T-cell (primary cell): Measurements from ENCODE around the gene LNP1. TPM values are rescaled to one million over a fixed set of nuclear protein-coding genes. Genes with fewer than 3 reads are reported as not detected.

Experiments
- ATAC-seq, 4 experiments: fragments of 200-7000 bp in 3 of 4; fragments of 150-1000 bp in 1 of 4; cut with Tn5 transposase; replicated peaks in 1 of 4; 1 replicate in 3 of 4; 2 replicates in 1 of 4; pipeline ENCODE4 v1.10.0; 2021; ENCODE audit warnings: moderate library complexity in 3 of 4, mild to moderate bottlenecking in 2 of 4, moderate number of reproducible peaks in 1 of 4
- CTCF ChIA-PET, 2 donors: fragments of 300-600 bp; sonication (Branson Sonifier 250); formaldehyde crosslinking; loops; one replicate each; lab custom pipeline; 2022; ENCODE audit warnings: antibody characterized with exemption in 2 of 2; lab: Charles Lee
- POLR2A ChIA-PET, 2 donors: fragments of 300-600 bp; sonication (Branson Sonifier 250); formaldehyde crosslinking; loops; one replicate each; lab custom pipeline; 2022; ENCODE audit warnings: antibody characterized with exemption in 2 of 2; lab: Charles Lee
- DNase-seq, 35 experiments: peaks; one replicate each; pipeline versions ENCODE4 v3.0.0 to v3.0.0-alpha.2; 2013 to 2023
- H3K27ac ChIP-seq: one replicate; pipeline ENCODE4 v1.5.1; 2013; ENCODE audit warnings: low read length
- H3K27me3 ChIP-seq, 2 experiments: replicated peaks in 1 of 2; 1 replicate in 1 of 2; 2 replicates in 1 of 2; pipeline versions ENCODE4 v1.6.1 to v1.7.0; 2013; ENCODE audit warnings: low read length in 1 of 2, mixed read lengths in 1 of 2; ENCODE audit not compliant: control insufficient read depth in 2 of 2, insufficient read depth in 2 of 2; ENCODE audit errors: extremely low read depth in 1 of 2
- H3K36me3 ChIP-seq, 2 donors: 1 replicate in 1 of 2; 2 replicates in 1 of 2; pipeline versions ENCODE4 v1.6.1 to v1.7.0; 2013; ENCODE audit warnings: low read length in 1 of 2; ENCODE audit not compliant: control insufficient read depth in 2 of 2, insufficient read depth in 1 of 2; ENCODE audit errors: extremely low read depth in 1 of 2
- H3K4me1 ChIP-seq, 2 experiments: 1 replicate in 1 of 2; 2 replicates in 1 of 2; pipeline versions ENCODE4 v1.6.1 to v1.7.0; 2013; ENCODE audit warnings: low read length in 2 of 2, mixed read lengths in 1 of 2; ENCODE audit not compliant: insufficient read depth in 2 of 2, control insufficient read depth in 1 of 2; ENCODE audit errors: extremely low read depth in 1 of 2
- H3K4me3 ChIP-seq, 2 donors: 1 replicate in 1 of 2; 2 replicates in 1 of 2; pipeline versions ENCODE4 v1.5.1 to v1.7.0; 2013; ENCODE audit warnings: mild to moderate bottlenecking in 2 of 2, low read length in 1 of 2, moderate library complexity in 1 of 2; ENCODE audit not compliant: control insufficient read depth in 1 of 2; ENCODE audit errors: extremely low read depth in 1 of 2
- H3K9me3 ChIP-seq: 2 replicates; pipeline ENCODE4 v1.7.0; 2013
- H3K27ac Mint-ChIP-seq, 2 donors: one replicate each; pipeline ENCODE4 v1.8.0; 2020 to 2021; ENCODE audit warnings: mild to moderate bottlenecking in 2 of 2, mixed read lengths in 2 of 2
- H3K27me3 Mint-ChIP-seq, 2 donors: one replicate each; pipeline ENCODE4 v1.8.0; 2021 to 2022; ENCODE audit warnings: mixed read lengths in 2 of 2
- H3K36me3 Mint-ChIP-seq: one replicate; pipeline ENCODE4 v1.8.0; 2021; ENCODE audit warnings: mixed read lengths
- H3K4me1 Mint-ChIP-seq, 3 donors: one replicate each; pipeline ENCODE4 v1.8.0; 2020 to 2022; ENCODE audit warnings: mixed read lengths in 3 of 3, mild to moderate bottlenecking in 1 of 3
- H3K4me3 Mint-ChIP-seq, 3 donors: one replicate each; pipeline ENCODE4 v1.8.0; 2020 to 2022; ENCODE audit warnings: mild to moderate bottlenecking in 3 of 3, mixed read lengths in 3 of 3, moderate library complexity in 3 of 3
- H3K9me3 Mint-ChIP-seq, 3 donors: one replicate each; pipeline ENCODE4 v1.8.0; 2020 to 2022; ENCODE audit warnings: mixed read lengths in 3 of 3
- WGBS: methylation state at CpG from one replicate; pipeline ENCODE4 v1.1.5; 2013; ENCODE audit warnings: missing lambda C conversion rate; ENCODE audit not compliant: insufficient coverage; 5-methylcytosine and 5-hydroxymethylcytosine counted together
- total RNA-seq, 35 experiments: library from RNA in 6 of 35; stranded (reverse) in 6 of 35; fragments of 120-200 nt in 1 of 35; gene quantifications; one replicate each; pipeline versions ENCODE4 v1.2.1 to v1.2.4 and lab custom pipeline; 2013 to 2026

LNP1 gene
- total RNA-seq, 5 donors from 2014 or later (not counting 1 experiment from before 2014, with no cell fraction given) = 0.88 to 1.7 (median 1.4) TPM

DNA sequence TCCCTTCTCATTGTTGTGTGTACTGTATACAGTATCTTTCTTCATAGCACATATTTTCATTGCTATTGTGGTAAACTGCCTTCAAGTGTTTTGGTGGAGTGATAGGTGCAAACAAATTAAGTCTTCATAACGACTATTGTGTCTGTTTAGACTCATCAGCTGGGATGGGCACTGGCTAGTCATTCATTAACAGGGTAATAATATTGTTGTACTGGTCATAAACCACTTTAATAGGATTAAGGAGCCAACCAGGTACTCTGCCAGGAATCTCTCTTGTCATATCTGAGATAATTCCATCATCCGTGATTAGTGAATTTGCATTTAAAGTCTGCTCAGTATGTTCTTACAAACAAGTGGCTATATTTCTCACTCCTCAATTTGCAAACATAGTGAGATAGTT, 80.8 kb downstream of the LNP1 start:
- Histone ChIP-seq H3K9me3 (no peaks in the 10 kb centered on the region), H3K27me3 (no peaks in the 10 kb centered on the region), H3K36me3 (no peaks in the 10 kb centered on the region), H3K4me1 (no peaks in the 10 kb centered on the region), H3K4me3 (no peak overlapping the region), H3K27ac (no peak overlapping the region)
- Mint-ChIP-seq H3K27me3 (peaks cover 17 to 24% of the 10 kb centered on the region in 2 donors), H3K27ac (no peak overlapping the region), H3K4me3 (no peak overlapping the region), H3K9me3 (no peaks in the 10 kb centered on the region), H3K36me3 (no peaks in the 10 kb centered on the region), H3K4me1 (peaks cover 0 to 4% (median 0%) of the 10 kb centered on the region in 3 donors)
- ChIA-PET CTCF (interaction anchor here (0.5 to 0.6 kb wide), 2 partner anchors 8 to 360 kb away, joined by 4 to 5 read pairs; no protein-coding TSS in a partner anchor), POLR2A (no interaction called here)
- ATAC-seq (no peak), DNase-seq (no peak)
- no CpG with 5 or more reads among the region's 2 CpGs for WGBS

DNA sequence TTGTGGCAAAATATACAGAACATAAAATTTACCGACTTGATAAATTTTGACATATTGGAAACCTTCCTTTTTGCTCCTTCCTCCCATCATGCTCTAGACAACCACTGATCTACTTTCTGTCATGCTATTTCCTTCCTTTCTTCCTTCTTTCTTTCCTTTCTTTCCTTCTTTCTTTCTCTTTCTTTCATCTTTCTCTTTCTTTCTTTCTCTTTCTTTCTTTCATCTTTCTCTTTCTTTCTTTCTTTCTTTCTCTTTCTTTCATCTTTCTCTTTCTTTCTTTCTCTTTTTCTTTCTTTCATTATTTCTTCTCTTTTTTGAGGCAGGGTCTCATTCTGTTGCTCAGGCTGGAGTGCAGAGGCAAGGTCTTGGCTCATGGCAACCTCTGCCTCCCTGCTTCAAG, 82.2 kb downstream of the LNP1 start:
- DNase-seq = no peak
- Mint-ChIP-seq H3K36me3 (no peaks in the 10 kb centered on the region), H3K9me3 (no peaks in the 10 kb centered on the region), H3K27me3 (peaks cover 17 to 24% of the 10 kb centered on the region in 2 donors), H3K4me1 (peaks cover 0 to 4% (median 0%) of the 10 kb centered on the region in 3 donors), H3K27ac (no peak overlapping the region), H3K4me3 (no peak overlapping the region)
- no peak overlapping the region for H3K27ac ChIP-seq
- H3K27me3 ChIP-seq = no peaks in the 10 kb centered on the region
- ATAC-seq = no peak
- no peak overlapping the region for H3K4me3 ChIP-seq
- no peaks in the 10 kb centered on the region for H3K4me1 ChIP-seq
- H3K9me3 ChIP-seq = no peaks in the 10 kb centered on the region
- CTCF ChIA-PET = no interaction called here
- no peaks in the 10 kb centered on the region for H3K36me3 ChIP-seq
- WGBS = 100% methylated on average over 1 of the region's 1 CpG
- POLR2A ChIA-PET = no interaction called here

DNA sequence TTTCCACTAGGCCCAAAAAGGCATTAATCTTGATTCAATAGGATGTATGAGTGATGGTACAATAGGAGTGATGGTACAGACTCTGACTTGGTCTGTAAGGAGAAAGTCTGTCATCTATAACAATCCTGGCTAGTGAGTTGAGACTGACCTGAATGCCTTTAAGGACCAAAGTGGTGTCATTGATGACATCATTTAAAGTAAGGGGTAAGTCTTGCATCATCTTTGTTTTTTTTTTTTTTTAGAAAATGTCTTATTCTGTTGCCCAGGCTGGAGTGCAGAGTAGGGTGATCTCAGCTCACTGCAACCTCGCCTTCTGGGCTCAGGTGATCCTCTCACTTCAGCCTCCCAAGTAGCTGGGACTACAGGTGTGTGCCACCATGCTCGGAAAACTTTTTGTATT, 85.5 kb downstream of the LNP1 start:
- H3K4me1 Mint-ChIP-seq = peaks cover 0 to 6% (median 3%) of the 10 kb centered on the region in 3 donors
- Histone ChIP-seq H3K4me1 (peaks cover 0 to under 1% of the 10 kb centered on the region in 2 experiments), H3K27ac (no peak overlapping the region), H3K4me3 (no peak overlapping the region), H3K27me3 (no peaks in the 10 kb centered on the region), H3K36me3 (no peaks in the 10 kb centered on the region), H3K9me3 (no peaks in the 10 kb centered on the region)
- H3K27me3 Mint-ChIP-seq = peaks cover 16 to 28% of the 10 kb centered on the region in 2 donors
- H3K27ac Mint-ChIP-seq = no peak overlapping the region
- CTCF ChIA-PET = interaction anchor here in 1 of 2 donors (0.6 to 0.7 kb wide), 3 partner anchors 18 to 238 kb away, joined by 4 to 7 read pairs (median 5); no protein-coding TSS in a partner anchor
- no peaks in the 10 kb centered on the region for H3K36me3 Mint-ChIP-seq
- DNase-seq = no peak
- no peak for ATAC-seq
- no peaks in the 10 kb centered on the region for H3K9me3 Mint-ChIP-seq
- no peak overlapping the region for H3K4me3 Mint-ChIP-seq
- WGBS = 67% methylated on average over 1 of the region's 2 CpGs
- POLR2A ChIA-PET = no interaction called here

DNA sequence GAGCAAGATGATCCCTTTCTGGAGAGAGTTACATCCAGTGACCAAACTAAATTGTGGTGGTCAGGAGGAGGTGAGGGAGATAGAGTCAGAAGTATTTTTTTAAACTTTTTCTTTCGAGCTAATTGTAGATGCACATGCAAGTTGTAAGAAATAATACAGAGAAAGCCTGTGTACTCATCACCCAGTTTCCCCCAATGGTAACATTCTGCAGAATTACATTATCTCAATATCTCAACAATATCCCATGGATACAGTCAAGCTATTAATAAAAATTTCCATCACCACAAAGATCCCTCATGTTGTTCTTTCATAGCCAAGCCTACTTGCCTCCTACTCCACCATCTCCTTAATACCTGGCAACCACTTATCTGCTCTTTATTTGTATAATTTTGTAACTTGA, 87.8 kb downstream of the LNP1 start:
- Histone ChIP-seq H3K27ac (no peak overlapping the region), H3K4me3 (no peak overlapping the region), H3K9me3 (no peaks in the 10 kb centered on the region), H3K36me3 (no peaks in the 10 kb centered on the region), H3K27me3 (peaks cover 0 to 9% of the 10 kb centered on the region in 2 experiments), H3K4me1 (peaks cover 5 to 11% of the 10 kb centered on the region in 2 experiments)
- no CpG with 5 or more reads among the region's 1 CpG for WGBS
- H3K9me3 Mint-ChIP-seq = no peaks in the 10 kb centered on the region
- H3K27ac Mint-ChIP-seq = no peak overlapping the region
- no peak for ATAC-seq
- H3K27me3 Mint-ChIP-seq = peaks cover 15 to 23% of the 10 kb centered on the region in 2 donors
- H3K36me3 Mint-ChIP-seq = no peaks in the 10 kb centered on the region
- CTCF ChIA-PET = interaction anchor here in 1 of 2 donors (0.7 kb wide), 1 partner anchor 489 kb away, joined by 5 read pairs; no protein-coding TSS in a partner anchor
- no peak overlapping the region for H3K4me3 Mint-ChIP-seq
- peaks cover 10 to 16% (median 12%) of the 10 kb centered on the region in 3 donors for H3K4me1 Mint-ChIP-seq
- POLR2A ChIA-PET = no interaction called here
- no peak for DNase-seq

DNA sequence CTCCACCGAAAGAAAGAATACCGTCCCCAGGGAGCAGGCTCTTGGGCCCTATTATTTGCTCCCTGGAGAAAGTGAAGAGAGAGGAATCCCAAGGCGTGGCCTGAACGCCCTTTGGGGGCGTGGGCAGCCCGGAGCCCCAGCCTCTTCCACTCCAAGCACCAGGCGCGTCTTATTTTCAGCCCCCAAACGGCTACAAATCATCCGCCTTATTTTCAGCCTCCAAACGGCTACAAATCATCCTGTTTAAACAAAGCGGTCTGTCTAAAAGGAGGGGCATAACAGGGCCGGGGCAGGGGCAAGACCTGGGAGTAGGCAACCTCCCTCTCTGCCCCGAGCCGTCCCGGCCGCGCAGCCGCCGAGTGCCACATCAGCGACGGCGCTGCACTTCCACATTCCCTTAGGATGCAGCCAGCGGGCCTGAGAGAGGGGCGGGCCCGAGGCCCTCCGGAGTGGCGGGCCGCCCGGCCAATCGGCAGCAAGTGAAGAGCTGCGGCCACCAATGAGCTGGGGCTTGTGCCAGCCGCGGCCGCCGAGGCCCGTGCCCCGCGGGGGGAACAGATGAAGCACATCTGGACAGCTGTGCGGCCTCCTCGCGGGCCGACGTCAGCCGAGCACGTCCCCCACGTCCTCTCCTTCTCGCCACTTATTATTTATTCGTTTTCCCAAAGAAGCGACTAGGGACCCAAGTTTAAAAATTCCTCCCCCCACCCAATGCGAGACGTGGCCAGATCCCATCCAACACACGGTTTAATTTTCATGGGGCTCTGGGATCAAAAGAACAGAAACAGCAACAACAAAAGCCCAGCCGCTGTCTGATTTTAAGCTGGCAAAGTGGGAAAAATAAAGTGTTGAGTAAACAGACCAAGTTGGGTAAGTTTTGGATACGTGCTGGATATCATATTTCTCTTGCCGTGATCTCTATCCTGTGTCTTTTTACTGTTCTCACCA, 91.0 kb downstream of the LNP1 start, which contains the start of gene TMEM45A:
Gene TMEM45A, plus strand, starts transcription at position 561 of the 948 bp plus-strand sequence. CDS start 62,593 bp downstream, outside the sequence.
- H3K27me3 Mint-ChIP-seq = peaks cover 22 to 35% of the 10 kb centered on the region in 2 donors
- Histone ChIP-seq H3K27ac (no peak within 1 kb of the TSS), H3K36me3 (no peaks in the 10 kb centered on the region), H3K27me3 (peaks cover 0 to 9% of the 10 kb centered on the region in 2 experiments), H3K4me1 (peaks cover 5 to 11% of the 10 kb centered on the region in 2 experiments), H3K4me3 (peak within 1 kb of the TSS; percentile 55 to 67), H3K9me3 (no peaks in the 10 kb centered on the region)
- no peaks in the 10 kb centered on the region for H3K9me3 Mint-ChIP-seq
- POLR2A ChIA-PET = interaction anchor here in 1 of 2 donors (0.7 kb wide), 2 partner anchors 24 to 199 kb away, joined by 3 to 9 read pairs; no protein-coding TSS in a partner anchor
- peak; percentile 30 to 72 (median 62) for DNase-seq
- no peaks in the 10 kb centered on the region for H3K36me3 Mint-ChIP-seq
- 1% methylated on average over 45 of the region's 56 CpGs for WGBS
- peaks cover 10 to 16% (median 12%) of the 10 kb centered on the region in 3 donors for H3K4me1 Mint-ChIP-seq
- peak; percentile 91 to 97 (median 96) for ATAC-seq
- CTCF ChIA-PET = interaction anchor here in 1 of 2 donors (0.6 kb wide), 1 partner anchor 299 kb away, joined by 3 read pairs; no protein-coding TSS in a partner anchor
- H3K27ac Mint-ChIP-seq = peak within 1 kb of the TSS in 1 of 2 donors; percentile 19
- peak within 1 kb of the TSS; percentile 76 to 82 (median 77) for H3K4me3 Mint-ChIP-seq

DNA sequence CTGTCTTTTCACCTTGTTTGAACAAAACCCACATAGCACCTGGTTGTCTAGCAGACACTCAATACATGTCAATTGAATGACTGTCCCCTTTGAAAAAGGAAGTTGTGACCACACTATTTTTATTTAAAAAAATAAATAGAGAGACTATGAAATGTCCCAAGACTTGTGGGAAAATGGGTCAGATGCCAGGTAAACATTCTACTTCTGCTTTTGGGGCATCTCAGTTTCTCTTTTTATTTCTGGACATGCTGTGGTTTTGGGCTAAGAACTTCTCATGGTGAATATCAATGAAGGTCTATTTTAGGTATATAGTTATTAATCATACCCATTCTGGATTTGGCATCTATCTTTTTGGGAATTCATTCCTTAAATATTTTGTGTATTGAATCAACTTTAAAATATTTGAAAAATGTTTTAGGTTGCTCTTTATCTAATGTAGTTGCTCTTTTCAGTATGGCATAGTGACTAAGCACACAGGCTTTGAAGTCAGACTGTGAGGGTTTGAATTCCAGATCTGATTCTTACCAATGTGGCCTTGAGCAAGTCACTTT, 95.4 kb downstream of the LNP1 start:
- peaks cover 0 to 9% of the 10 kb centered on the region in 2 experiments for H3K27me3 ChIP-seq
- Mint-ChIP-seq H3K4me1 (peaks cover 10 to 13% (median 10%) of the 10 kb centered on the region in 3 donors), H3K36me3 (no peaks in the 10 kb centered on the region), H3K27ac (no peak overlapping the region), H3K4me3 (no peak overlapping the region), H3K9me3 (no peaks in the 10 kb centered on the region), H3K27me3 (peaks cover 23 to 35% of the 10 kb centered on the region in 2 donors)
- POLR2A ChIA-PET = interaction anchor here in 1 of 2 donors (0.7 kb wide), 1 partner anchor 220 kb away, joined by 3 read pairs; no protein-coding TSS in a partner anchor
- peaks cover 5 to 11% of the 10 kb centered on the region in 2 experiments for H3K4me1 ChIP-seq
- H3K9me3 ChIP-seq = no peaks in the 10 kb centered on the region
- no peak overlapping the region for H3K4me3 ChIP-seq
- ATAC-seq = no peak
- DNase-seq = no peak
- H3K36me3 ChIP-seq = no peaks in the 10 kb centered on the region
- CTCF ChIA-PET = interaction anchor here in 1 of 2 donors (0.5 kb wide), 1 partner anchor 34 kb away, joined by 4 read pairs; no protein-coding TSS in a partner anchor
- H3K27ac ChIP-seq = no peak overlapping the region
